HL-60/S4 treated with retinoic acid at 250 ng/mL for 4 days and 3 days (cell line): ENCODE measurements around the gene IL23R.

Experiments
- in situ Hi-C: fragments of 300-500 bp; cut with MboI; formaldehyde crosslinking; loops from 2 replicates; pipeline ENCODE4 v1.7.0; 2022; ENCODE audit warnings: low sequenced_read_pairs

Gene IL23R

GRCh38 chr1:67146539-67146938 is 19.7 kb upstream of the IL23R start:
- in situ Hi-C loops: loop anchor here (10.0 to 25.0 kb wide), 2 partner anchors 142 to 384 kb away; partner anchors contain the start of gene DYNLT5

GRCh38 chr1:67147973-67148372 is 18.3 kb upstream of the IL23R start:
- in situ Hi-C loops: loop anchor here (10.0 to 25.0 kb wide), 2 partner anchors 143 to 386 kb away; partner anchors contain the start of gene DYNLT5

- in situ Hi-C loops: loop anchor here (10.0 to 25.0 kb wide), 2 partner anchors 144 to 386 kb away; partner anchors contain the start of gene DYNLT5
These were observed 17.6 kb upstream of the IL23R start for GRCh38 chr1:67148516-67149178.

GRCh38 chr1:67149179-67149770 is 17.0 kb upstream of the IL23R start:
- in situ Hi-C loops: loop anchor here (10.0 to 25.0 kb wide), 2 partner anchors 144 to 387 kb away; partner anchors contain the start of gene DYNLT5

GRCh38 chr1:67150931-67151330 is 15.3 kb upstream of the IL23R start:
- in situ Hi-C loops: no loop called here

GRCh38 chr1:67158401-67158800 is 7.9 kb upstream of the IL23R start:
- in situ Hi-C loops: no loop called here

GRCh38 chr1:67159233-67159632 is 7.0 kb upstream of the IL23R start:
- in situ Hi-C loops: no loop called here

GRCh38 chr1:67162954-67163353 is 3.3 kb upstream of the IL23R start:
- in situ Hi-C loops: no loop called here

GRCh38 chr1:67165468-67166041 is 699 bp upstream of the IL23R start:
- in situ Hi-C loops: no loop called here

GRCh38 chr1:67169496-67169895 is 3.2 kb downstream of the IL23R start:
- in situ Hi-C loops: no loop called here

- in situ Hi-C loops: no loop called here
These were observed 3.7 kb downstream of the IL23R start for GRCh38 chr1:67169932-67170331.

- in situ Hi-C loops: no loop called here
These were observed 4.7 kb downstream of the IL23R start for GRCh38 chr1:67170751-67171573.

GRCh38 chr1:67171574-67171955 is 5.3 kb downstream of the IL23R start:
- in situ Hi-C loops: no loop called here

- in situ Hi-C loops: no loop called here
These were observed 5.7 kb downstream of the IL23R start for GRCh38 chr1:67171978-67172377.

GRCh38 chr1:67173988-67174387 is 7.7 kb downstream of the IL23R start:
- in situ Hi-C loops: no loop called here

GRCh38 chr1:67174716-67175284 is 8.5 kb downstream of the IL23R start:
- in situ Hi-C loops: no loop called here

GRCh38 chr1:67175530-67176087 is 9.4 kb downstream of the IL23R start:
- in situ Hi-C loops: no loop called here

GRCh38 chr1:67184838-67185421 is 18.7 kb downstream of the IL23R start:
- in situ Hi-C loops: no loop called here

- in situ Hi-C loops: no loop called here
These were observed 21.9 kb downstream of the IL23R start for GRCh38 chr1:67188137-67188536.

GRCh38 chr1:67189953-67190352 is 23.7 kb downstream of the IL23R start:
- in situ Hi-C loops: no loop called here
